A673 (cell line): ENCODE data around the gene AHCY. TPM values are rescaled to one million over a fixed set of nuclear protein-coding genes. Genes with fewer than 3 reads are reported as not detected.
"Not testable (repeated sequence)": the region's sequence is repeated elsewhere in the genome, so short reads cannot be mapped to it uniquely, and the experiment has no call there.

Experiments
- BruUV-seq: library from RNA; stranded (reverse); fragments of 400-500 nt; replicated peaks from 2 replicates; lab custom pipeline; 2021; lab: Mats Ljungman, UMichigan
- CTCF ChIA-PET: fragments of 300-600 bp; sonication (Branson Sonifier 250); formaldehyde crosslinking; loops from one replicate; lab custom pipeline; 2022; ENCODE audit warnings: antibody characterized with exemption; lab: Charles Lee
- POLR2A ChIA-PET: fragments of 300-600 bp; sonication (Branson Sonifier 250); formaldehyde crosslinking; loops from one replicate; lab custom pipeline; 2022; ENCODE audit warnings: antibody characterized with exemption; ENCODE audit not compliant: low non-redundant PET; lab: Charles Lee
- DNase-seq: peaks from one replicate; pipeline ENCODE4 v3.0.0-alpha.2; 2015; ENCODE audit warnings: low spot score
- H3K27ac ChIP-seq: fragments of 200-600 bp; sonication (generic); 2 replicates; pipeline ENCODE4 v1.5.1; 2016; ENCODE audit warnings: mixed run types, low read depth, mild to moderate bottlenecking, mixed read lengths, antibody characterized with exemption, low read length; ENCODE audit not compliant: poor library complexity, severe bottlenecking
- H3K27me3 ChIP-seq: fragments of 200-600 bp; sonication (generic); replicated peaks from 2 replicates; pipeline ENCODE4 v1.6.1; 2017; ENCODE audit warnings: mixed run types, low read depth, mild to moderate bottlenecking, mixed read lengths, antibody characterized with exemption, low read length; ENCODE audit not compliant: insufficient read depth, poor library complexity
- H3K36me3 ChIP-seq: fragments of 200-600 bp; sonication (generic); 2 replicates; pipeline ENCODE4 v1.6.1; 2016; ENCODE audit warnings: mixed run types, mild to moderate bottlenecking, mixed read lengths, antibody characterized with exemption, low read length; ENCODE audit not compliant: insufficient read depth, poor library complexity, severe bottlenecking
- H3K4me1 ChIP-seq: fragments of 200-600 bp; sonication (generic); 2 replicates; pipeline ENCODE4 v1.6.1; 2017; ENCODE audit warnings: mixed run types, mild to moderate bottlenecking, mixed read lengths, antibody characterized with exemption, low read length; ENCODE audit not compliant: insufficient read depth, poor library complexity, severe bottlenecking
- H3K4me3 ChIP-seq: fragments of 200-600 bp; sonication (generic); 2 replicates; pipeline ENCODE4 v1.5.1; 2016; ENCODE audit warnings: low read depth, mixed run types, mild to moderate bottlenecking, mixed read lengths, low read length; ENCODE audit not compliant: poor library complexity, severe bottlenecking
- H3K9me3 ChIP-seq: fragments of 200-600 bp; sonication (generic); 2 replicates; pipeline ENCODE4 v1.6.1; 2016; ENCODE audit warnings: mixed run types, low read depth, mild to moderate bottlenecking, mixed read lengths, antibody characterized with exemption, low read length; ENCODE audit not compliant: poor library complexity, severe bottlenecking
- CTCF ChIP-seq: fragments of 300-800, 200-600 bp; sonication (generic); conservative IDR thresholded peaks from 2 replicates; pipeline ENCODE4 v1.5.1; 2017; ENCODE audit warnings: low read depth, mild to moderate bottlenecking, antibody characterized with exemption, low read length, moderate library complexity, mixed read lengths
- EZH2 ChIP-seq: fragments of 200-600 bp; sonication (generic); IDR thresholded peaks from 2 replicates; pipeline ENCODE4 v1.6.1; 2017; ENCODE audit warnings: borderline replicate concordance, low read depth, mild to moderate bottlenecking, mixed read lengths, antibody characterized with exemption, low read length; ENCODE audit not compliant: poor library complexity, severe bottlenecking
- intact Hi-C: fragments of 100-400 bp; cut with micrococcal nuclease; formaldehyde crosslinking; loops from one replicate; pipeline ENCODE4 v1.10.0; 2022; ENCODE audit not compliant: unreplicated experiment
- total RNA-seq: library from RNA; stranded (reverse); gene quantifications from 2 replicates; pipeline ENCODE4 v1.2.3, GENCODE V29; 2021

The AHCY gene
- total RNA-seq, 1 experiment from 2014 or later: 284 TPM

- Histone ChIP-seq H3K4me1 (no peaks in the 10 kb centered on the region), H3K36me3 (no peaks in the 10 kb centered on the region), H3K27ac (no peak overlapping the region), H3K27me3 (no peaks in the 10 kb centered on the region), H3K9me3 (no peaks in the 10 kb centered on the region), H3K4me3 (no peak overlapping the region)
- no TSS peak for BruUV-seq
- no peak for TF ChIP-seq CTCF
- no peak for TF ChIP-seq EZH2
- intact Hi-C loops: no loop called here
- CTCF ChIA-PET: no interaction called here
- DNase-seq: no peak
- POLR2A ChIA-PET: no interaction called here
Measured at GRCh38 chr20:34264141-34264540, 39.0 kb downstream of the AHCY start.

DNA sequence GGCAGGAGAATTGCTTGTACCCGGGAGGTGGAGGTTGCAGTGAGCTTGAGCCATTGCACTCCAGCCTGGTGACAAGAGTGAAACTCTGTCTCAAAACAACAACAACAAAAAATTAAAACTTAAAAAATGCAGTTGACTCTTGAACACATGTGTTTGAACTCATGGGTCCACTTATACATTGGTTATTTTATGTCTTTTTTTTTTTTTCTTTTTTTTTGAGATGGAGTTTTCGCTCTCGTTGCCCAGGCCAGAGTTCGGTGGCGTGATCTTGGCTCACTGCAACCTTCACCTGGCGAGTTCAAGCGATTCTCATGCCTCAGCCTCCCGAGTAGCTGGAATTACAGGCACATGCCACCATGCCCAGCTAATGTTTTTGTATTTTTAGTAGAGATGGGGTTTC lies 39.7 kb downstream of the AHCY start:
- intact Hi-C loops, POLR2A ChIA-PET, DNase-seq, BruUV-seq, H3K36me3 ChIP-seq, H3K27ac ChIP-seq, H3K4me1 ChIP-seq, H3K4me3 ChIP-seq, H3K27me3 ChIP-seq, H3K9me3 ChIP-seq, CTCF ChIA-PET: not testable (repeated sequence)

GRCh38 chr20:34262488-34263288 lies 40.5 kb downstream of the AHCY start:
- intact Hi-C loops: no loop called here
- BruUV-seq: no TSS peak
- POLR2A ChIA-PET: no interaction called here
- no peak for DNase-seq
- Histone ChIP-seq H3K9me3 (no peaks in the 10 kb centered on the region), H3K36me3 (no peaks in the 10 kb centered on the region), H3K27me3 (no peaks in the 10 kb centered on the region), H3K27ac (no peak overlapping the region), H3K4me1 (no peaks in the 10 kb centered on the region), H3K4me3 (no peak overlapping the region)
- CTCF ChIA-PET: no interaction called here
- no peak for TF ChIP-seq CTCF
- TF ChIP-seq EZH2: no peak
